B cell (primary cell): ENCODE measurements around the gene FOXS1.

Experiments used
- EZH2 ChIP-seq: IDR thresholded peaks from 2 replicates; pipeline ENCODE4 v1.6.1; 2012; ENCODE audit warnings: borderline replicate concordance, low read depth, mild to moderate bottlenecking, moderate library complexity, low read length; ENCODE audit not compliant: insufficient read depth, poor library complexity, severe bottlenecking
- TF ChIP-seq, protein P1 (sequence below): fragments of 200-600 bp; IDR thresholded peaks from one replicate; pipeline ENCODE4 v1.8.0; 2022; ENCODE audit warnings: antibody characterized with exemption, mild to moderate bottlenecking

DNA sequence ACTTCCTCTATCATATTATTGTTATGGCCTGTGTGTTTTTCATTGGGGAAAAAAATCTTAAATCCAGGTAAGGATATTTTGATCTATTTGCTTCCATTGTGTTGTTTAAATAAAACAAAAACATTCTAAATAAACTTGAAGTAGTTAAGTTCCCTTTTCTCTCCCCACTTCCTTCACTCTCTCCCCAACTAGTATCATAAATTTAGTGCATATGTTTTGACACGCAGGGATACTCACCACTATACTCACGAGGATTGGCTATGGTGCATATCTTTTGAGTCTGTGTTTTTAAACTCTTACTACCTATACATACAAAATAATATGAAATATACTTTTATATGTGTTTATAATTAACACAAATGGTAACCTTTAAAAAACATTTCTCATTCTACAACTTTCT lies 30.3 kb upstream of the FOXS1 start:
- TF ChIP-seq, protein P1, sequence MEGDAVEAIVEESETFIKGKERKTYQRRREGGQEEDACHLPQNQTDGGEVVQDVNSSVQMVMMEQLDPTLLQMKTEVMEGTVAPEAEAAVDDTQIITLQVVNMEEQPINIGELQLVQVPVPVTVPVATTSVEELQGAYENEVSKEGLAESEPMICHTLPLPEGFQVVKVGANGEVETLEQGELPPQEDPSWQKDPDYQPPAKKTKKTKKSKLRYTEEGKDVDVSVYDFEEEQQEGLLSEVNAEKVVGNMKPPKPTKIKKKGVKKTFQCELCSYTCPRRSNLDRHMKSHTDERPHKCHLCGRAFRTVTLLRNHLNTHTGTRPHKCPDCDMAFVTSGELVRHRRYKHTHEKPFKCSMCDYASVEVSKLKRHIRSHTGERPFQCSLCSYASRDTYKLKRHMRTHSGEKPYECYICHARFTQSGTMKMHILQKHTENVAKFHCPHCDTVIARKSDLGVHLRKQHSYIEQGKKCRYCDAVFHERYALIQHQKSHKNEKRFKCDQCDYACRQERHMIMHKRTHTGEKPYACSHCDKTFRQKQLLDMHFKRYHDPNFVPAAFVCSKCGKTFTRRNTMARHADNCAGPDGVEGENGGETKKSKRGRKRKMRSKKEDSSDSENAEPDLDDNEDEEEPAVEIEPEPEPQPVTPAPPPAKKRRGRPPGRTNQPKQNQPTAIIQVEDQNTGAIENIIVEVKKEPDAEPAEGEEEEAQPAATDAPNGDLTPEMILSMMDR = no peak
- no peak for TF ChIP-seq EZH2
